H9 (cell line): ENCODE data around the gene FBXL7. TPM values are rescaled to one million over a fixed set of nuclear protein-coding genes. Genes with fewer than 3 reads are reported as not detected.
A peak's percentile ranks its signal among the peaks of the same experiment; 100 is the strongest.

Experiments
- DNase-seq: peaks from one replicate; pipeline ENCODE4 v3.0.0-alpha.2; 2017
- H2AFZ ChIP-seq: one replicate; pipeline ENCODE4 v1.6.1; 2013; ENCODE audit warnings: mild to moderate bottlenecking, low read length, control low read depth, moderate library complexity
- H2AK5ac ChIP-seq: 2 replicates; pipeline ENCODE4 v1.6.1; 2013; ENCODE audit warnings: low read length, control low read depth, mixed read lengths; ENCODE audit not compliant: insufficient read length
- H2BK120ac ChIP-seq: one replicate; pipeline ENCODE4 v1.6.1; 2013; ENCODE audit warnings: low read depth, mild to moderate bottlenecking, low read length, control low read depth, inconsistent platforms; ENCODE audit not compliant: poor library complexity, severe bottlenecking
- H2BK12ac ChIP-seq: 2 replicates; pipeline ENCODE4 v1.6.1; 2013; ENCODE audit warnings: low read length, control low read depth, mixed read lengths, low read depth; ENCODE audit not compliant: insufficient read length
- H2BK15ac ChIP-seq: 2 replicates; pipeline ENCODE4 v1.6.1; 2013; ENCODE audit warnings: low read depth, low read length, control low read depth
- H2BK20ac ChIP-seq: one replicate; pipeline ENCODE4 v1.6.1; 2013; ENCODE audit warnings: low read depth, mild to moderate bottlenecking, low read length, control low read depth, inconsistent platforms; ENCODE audit not compliant: poor library complexity, severe bottlenecking
- H2BK5ac ChIP-seq: 2 replicates; pipeline ENCODE4 v1.6.1; 2013; ENCODE audit warnings: low read length, control low read depth, mixed read lengths; ENCODE audit not compliant: insufficient read length
- H3K14ac ChIP-seq: 2 replicates; pipeline ENCODE4 v1.6.1; 2013; ENCODE audit warnings: low read length, control low read depth; ENCODE audit not compliant: insufficient read depth
- H3K18ac ChIP-seq: 2 replicates; pipeline ENCODE4 v1.6.1; 2013; ENCODE audit warnings: low read depth, mild to moderate bottlenecking, mixed read lengths, low read length, control low read depth; ENCODE audit not compliant: insufficient read length
- H3K23ac ChIP-seq: 2 replicates; pipeline ENCODE4 v1.6.1; 2013; ENCODE audit warnings: low read length, control low read depth, mixed read lengths, low read depth; ENCODE audit not compliant: insufficient read length
- H3K23me2 ChIP-seq: 2 replicates; pipeline ENCODE4 v1.6.1; 2013; ENCODE audit warnings: low read depth, mild to moderate bottlenecking, mixed read lengths, low read length, control low read depth; ENCODE audit not compliant: insufficient read length, poor library complexity, severe bottlenecking
- H3K27ac ChIP-seq: 2 replicates; pipeline ENCODE4 v1.5.1; 2013; ENCODE audit warnings: low read length, control low read depth, mixed read lengths, low read depth; ENCODE audit not compliant: insufficient read length
- H3K27me3 ChIP-seq: 2 replicates; pipeline ENCODE4 v1.6.1; 2013; ENCODE audit warnings: low read length, control low read depth, inconsistent platforms; ENCODE audit not compliant: insufficient read depth
- H3K4ac ChIP-seq: 2 replicates; pipeline ENCODE4 v1.6.1; 2013; ENCODE audit warnings: low read depth, mild to moderate bottlenecking, control low read depth, inconsistent platforms, low read length, moderate library complexity
- H3K4me1 ChIP-seq: 2 replicates; pipeline ENCODE4 v1.6.1; 2013; ENCODE audit warnings: low read length, control low read depth, inconsistent platforms; ENCODE audit not compliant: insufficient read depth
- H3K4me2 ChIP-seq: 2 replicates; pipeline ENCODE4 v1.6.1; 2013; ENCODE audit warnings: low read length, control low read depth, mixed read lengths; ENCODE audit not compliant: insufficient read length, insufficient read depth
- H3K56ac ChIP-seq: 2 replicates; pipeline ENCODE4 v1.6.1; 2013; ENCODE audit warnings: low read depth, mild to moderate bottlenecking, mixed read lengths, low read length, control low read depth; ENCODE audit not compliant: insufficient read length
- H3K79me1 ChIP-seq: 2 replicates; pipeline ENCODE4 v1.6.1; 2013; ENCODE audit warnings: low read depth, mild to moderate bottlenecking, moderate library complexity, low read length, control low read depth, inconsistent platforms; ENCODE audit not compliant: insufficient read depth, poor library complexity, severe bottlenecking
- H3K79me2 ChIP-seq: 2 replicates; pipeline ENCODE4 v1.6.1; 2013; ENCODE audit warnings: low read length, control low read depth, inconsistent platforms; ENCODE audit not compliant: insufficient read depth
- H3K9ac ChIP-seq: 2 replicates; pipeline ENCODE4 v1.6.1; 2013; ENCODE audit warnings: low read length, control low read depth, mixed read lengths; ENCODE audit not compliant: insufficient read length; ENCODE audit errors: extremely low read depth
- H3K9me3 ChIP-seq: one replicate; pipeline ENCODE4 v1.6.1; 2013; ENCODE audit warnings: low read depth, low read length, inconsistent platforms; ENCODE audit not compliant: control insufficient read depth
- H3T11ph ChIP-seq: one replicate; pipeline ENCODE4 v1.6.1; 2013; ENCODE audit warnings: mild to moderate bottlenecking, low read length, control low read depth, inconsistent platforms
- H4K20me1 ChIP-seq: one replicate; pipeline ENCODE4 v1.6.1; 2013; ENCODE audit not compliant: control insufficient read depth, insufficient read length, insufficient read depth
- H4K5ac ChIP-seq: 2 replicates; pipeline ENCODE4 v1.6.1; 2013; ENCODE audit warnings: low read depth, mild to moderate bottlenecking, mixed read lengths, low read length, control low read depth; ENCODE audit not compliant: insufficient read length
- H4K8ac ChIP-seq: replicated peaks from 2 replicates; pipeline ENCODE4 v1.6.1; 2013; ENCODE audit warnings: low read length, control low read depth, mixed read lengths, low read depth; ENCODE audit not compliant: insufficient read length
- H4K91ac ChIP-seq: 2 replicates; pipeline ENCODE4 v1.6.1; 2013; ENCODE audit warnings: low read depth, mild to moderate bottlenecking, moderate library complexity, mixed read lengths, low read length, control low read depth; ENCODE audit not compliant: insufficient read length
- H3K27ac Mint-ChIP-seq, 3 experiments: 2 replicates in 2 of 3; 3 replicates in 1 of 3; pipeline ENCODE4 v1.8.0; 2020 to 2021; ENCODE audit warnings: mixed read lengths in 3 of 3, mild to moderate bottlenecking in 1 of 3, moderate library complexity in 1 of 3
- H3K27me3 Mint-ChIP-seq: 2 replicates; pipeline ENCODE4 v1.8.0; 2021; ENCODE audit warnings: low read depth, mild to moderate bottlenecking, moderate library complexity, mixed read lengths
- H3K36me3 Mint-ChIP-seq, 3 experiments: 2 replicates in 2 of 3; 3 replicates in 1 of 3; pipeline ENCODE4 v1.8.0; 2020 to 2021; ENCODE audit warnings: low read depth in 3 of 3, mixed read lengths in 3 of 3; ENCODE audit not compliant: insufficient read depth in 1 of 3
- H3K4me1 Mint-ChIP-seq, 2 experiments: 2 replicates each; pipeline ENCODE4 v1.8.0; 2020; ENCODE audit warnings: mixed read lengths in 2 of 2
- H3K4me3 Mint-ChIP-seq, 2 experiments: 2 replicates in 1 of 2; 3 replicates in 1 of 2; pipeline ENCODE4 v1.8.0; 2020 to 2021; ENCODE audit warnings: mild to moderate bottlenecking in 2 of 2, mixed read lengths in 2 of 2, moderate library complexity in 1 of 2
- H3K9me3 Mint-ChIP-seq, 2 experiments: 2 replicates in 1 of 2; 3 replicates in 1 of 2; pipeline ENCODE4 v1.8.0; 2020; ENCODE audit warnings: mild to moderate bottlenecking in 2 of 2, mixed read lengths in 2 of 2, moderate library complexity in 1 of 2
- WGBS: extraction: QIAGEN DNeasy Blood & Tissue Kit; methylation state at CpG from one replicate; pipeline ENCODE4 v1.1.7; 2013; ENCODE audit warnings: missing lambda C conversion rate, low lambda C conversion rate, mixed read lengths; ENCODE audit not compliant: insufficient read length; ENCODE audit errors: extremely low coverage; 5-methylcytosine and 5-hydroxymethylcytosine counted together
- total RNA-seq: library from RNA; stranded (reverse); gene quantifications from 2 replicates; pipeline ENCODE4 v1.2.1, GENCODE V29; 2021
- TF ChIP-seq, protein P1 (sequence below): fragments of 200-600 bp; sonication (generic); conservative IDR thresholded peaks from 3 replicates; pipeline ENCODE4 v1.8.0; 2021; ENCODE audit warnings: antibody characterized with exemption, mild to moderate bottlenecking

FBXL7 gene
- total RNA-seq, 1 experiment from 2014 or later: 14.6 TPM

DNA sequence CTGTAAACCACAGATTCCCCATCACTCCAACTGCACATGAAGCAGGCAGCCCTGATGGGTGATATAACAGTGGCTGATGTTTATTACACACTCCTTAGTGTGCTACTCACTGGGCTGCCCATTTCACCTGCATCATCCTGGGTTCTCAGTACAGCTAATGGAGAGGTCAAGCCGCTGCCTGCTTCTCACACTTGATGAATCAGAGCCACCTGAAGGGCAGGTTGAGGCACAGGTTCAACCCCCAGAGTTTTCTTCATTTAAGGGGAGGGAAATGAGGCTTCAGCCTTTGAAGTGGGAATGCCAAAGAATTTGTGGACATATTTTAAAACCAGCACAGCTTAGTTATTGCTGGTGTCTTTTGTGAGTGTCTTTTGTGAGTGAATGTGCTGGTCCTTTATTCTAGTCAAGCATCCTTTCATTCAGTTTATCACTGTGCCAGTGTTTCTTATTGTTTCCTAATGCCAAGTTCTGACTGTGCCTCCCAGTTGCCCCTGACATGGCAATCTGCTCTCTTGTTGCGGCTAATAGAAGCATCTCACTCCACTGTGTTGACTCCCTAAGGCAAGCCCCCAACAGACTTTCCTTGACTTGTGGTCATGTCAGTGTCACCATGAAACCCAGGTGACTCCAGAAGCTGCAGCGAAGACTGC lies 109.2 kb downstream of the FBXL7 start:
- H3K27ac Mint-ChIP-seq: peak overlapping the region in 1 of 3 experiments; percentile 90; a peak in 1 of 7 replicates

More for the DNA sequence above, 109.2 kb downstream of the FBXL7 start:
- Mint-ChIP-seq H3K27me3 (no peaks in the 10 kb centered on the region), H3K4me1 (peaks cover 9 to 15% of the 10 kb centered on the region in 2 experiments), H3K4me3 (no peak overlapping the region; a peak in 1 of 5 replicates), H3K9me3 (no peaks in the 10 kb centered on the region), H3K36me3 (peaks cover 0 to 5% (median 0%) of the 10 kb centered on the region in 3 experiments; a peak in 1 of 7 replicates)
- Histone ChIP-seq H4K20me1 (no peaks in the 10 kb centered on the region), H3K9me3 (no peaks in the 10 kb centered on the region), H3K4me1 (peaks cover 7% of the 10 kb centered on the region; the same call in 1 of the 2 replicates), H2AFZ (no peak overlapping the region), H3K27me3 (no peaks in the 10 kb centered on the region), H2BK20ac (no peak overlapping the region), H4K5ac (no peak overlapping the region), H4K8ac (no peak overlapping the region), H2BK15ac (no peak overlapping the region), H3K79me1 (no peaks in the 10 kb centered on the region), H3K27ac (no peak overlapping the region), H4K91ac (no peak overlapping the region), H3K18ac (no peak overlapping the region), H3K56ac (no peak overlapping the region), H3K23me2 (no peaks in the 10 kb centered on the region), H3T11ph (peak overlapping the region; percentile 29), H3K4ac (no peak overlapping the region), H3K23ac (no peak overlapping the region), H2BK12ac (no peak overlapping the region), H2BK5ac (no peak overlapping the region), H3K9ac (no peak overlapping the region), H3K79me2 (no peaks in the 10 kb centered on the region; the same call in 1 of the 2 replicates), H3K14ac (no peak overlapping the region), H2AK5ac (no peak overlapping the region), H2BK120ac (no peak overlapping the region), H3K4me2 (no peak overlapping the region)
- WGBS: no CpG with 5 or more reads among the region's 3 CpGs
- DNase-seq: no peak
- TF ChIP-seq, protein P1, sequence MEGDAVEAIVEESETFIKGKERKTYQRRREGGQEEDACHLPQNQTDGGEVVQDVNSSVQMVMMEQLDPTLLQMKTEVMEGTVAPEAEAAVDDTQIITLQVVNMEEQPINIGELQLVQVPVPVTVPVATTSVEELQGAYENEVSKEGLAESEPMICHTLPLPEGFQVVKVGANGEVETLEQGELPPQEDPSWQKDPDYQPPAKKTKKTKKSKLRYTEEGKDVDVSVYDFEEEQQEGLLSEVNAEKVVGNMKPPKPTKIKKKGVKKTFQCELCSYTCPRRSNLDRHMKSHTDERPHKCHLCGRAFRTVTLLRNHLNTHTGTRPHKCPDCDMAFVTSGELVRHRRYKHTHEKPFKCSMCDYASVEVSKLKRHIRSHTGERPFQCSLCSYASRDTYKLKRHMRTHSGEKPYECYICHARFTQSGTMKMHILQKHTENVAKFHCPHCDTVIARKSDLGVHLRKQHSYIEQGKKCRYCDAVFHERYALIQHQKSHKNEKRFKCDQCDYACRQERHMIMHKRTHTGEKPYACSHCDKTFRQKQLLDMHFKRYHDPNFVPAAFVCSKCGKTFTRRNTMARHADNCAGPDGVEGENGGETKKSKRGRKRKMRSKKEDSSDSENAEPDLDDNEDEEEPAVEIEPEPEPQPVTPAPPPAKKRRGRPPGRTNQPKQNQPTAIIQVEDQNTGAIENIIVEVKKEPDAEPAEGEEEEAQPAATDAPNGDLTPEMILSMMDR: no peak
